SK-N-SH (cell line): ENCODE data around the gene MYH11. TPM values are rescaled to one million over a fixed set of nuclear protein-coding genes. Genes with fewer than 3 reads are reported as not detected.
"Not testable (repeated sequence)": the region's sequence is repeated elsewhere in the genome, so short reads cannot be mapped to it uniquely, and the experiment has no call there.

ENCODE experiments used
- CTCF ChIA-PET: fragments of 300-600, 350-600 bp; formaldehyde crosslinking; extraction: SDS; loops from one replicate; lab custom pipeline; 2021; lab: Yijun Ruan, JAX
- POLR2A ChIA-PET: fragments of 350-600 bp; sonication (Branson Sonifier 250); formaldehyde crosslinking; extraction: SDS; loops from one replicate; lab custom pipeline; 2020; ENCODE audit warnings: antibody characterized with exemption, inconsistent platforms; lab: Yijun Ruan, JAX
- DNase-seq: peaks from one replicate; pipeline ENCODE4 v3.0.0; 2012
- H2AFZ ChIP-seq: fragments of 200-600 bp; sonication (generic); 2 replicates; pipeline ENCODE4 v1.8.1; 2016; ENCODE audit warnings: antibody characterized with exemption, mild to moderate bottlenecking, low read depth
- H3F3A ChIP-seq: fragments of 200-600 bp; sonication (generic); replicated peaks from 2 replicates; pipeline ENCODE3; 2016; ENCODE audit warnings: antibody characterized with exemption, mild to moderate bottlenecking; ENCODE audit not compliant: insufficient read depth
- H3K27ac ChIP-seq, 2 experiments: fragments of 200-500 bp in 1 of 2; fragments of 200-600 bp in 1 of 2; sonication (Bioruptor generic) in 1 of 2; sonication (generic), shearing (Covaris generic) in 1 of 2; 2 replicates each; pipeline versions ENCODE4 v1.5.1 to v1.6.1; 2014 to 2016; ENCODE audit warnings: low read depth in 2 of 2, inconsistent platforms in 1 of 2, low read length in 1 of 2, mild to moderate bottlenecking in 1 of 2, mixed read lengths in 1 of 2
- H3K27me3 ChIP-seq: fragments of 200-600 bp; sonication (generic), shearing (Covaris generic); 2 replicates; pipeline ENCODE4 v1.6.1; 2016; ENCODE audit warnings: mixed run types; ENCODE audit not compliant: insufficient read depth
- H3K36me3 ChIP-seq, 2 experiments: fragments of 200-500 bp in 1 of 2; fragments of 200-600 bp in 1 of 2; sonication (Bioruptor generic) in 1 of 2; sonication (generic) in 1 of 2; replicated peaks in 1 of 2; 2 replicates each; pipeline versions ENCODE3 to v1.5.1; 2014 to 2016; ENCODE audit warnings: low read length in 1 of 2, mild to moderate bottlenecking in 1 of 2; ENCODE audit not compliant: insufficient read depth in 2 of 2, control insufficient read depth in 1 of 2
- H3K4me1 ChIP-seq, 2 experiments: fragments of 200-500 bp in 1 of 2; fragments of 200-600 bp in 1 of 2; sonication (Bioruptor generic) in 1 of 2; sonication (generic), shearing (Covaris generic) in 1 of 2; 2 replicates each; pipeline versions ENCODE4 v1.5.1 to v1.6.1; 2014 to 2016; ENCODE audit warnings: low read depth in 1 of 2, low read length in 1 of 2, mixed run types in 1 of 2; ENCODE audit not compliant: insufficient read depth in 2 of 2, control insufficient read depth in 1 of 2
- H3K4me2 ChIP-seq: fragments of 200-600 bp; sonication (generic), shearing (Covaris generic); 2 replicates; pipeline ENCODE4 v1.6.1; 2017; ENCODE audit warnings: mixed run types
- H3K4me3 ChIP-seq, 2 experiments: fragments of 200-500 bp in 1 of 2; fragments of 200-600 bp in 1 of 2; sonication (Bioruptor generic) in 1 of 2; sonication (generic), shearing (Covaris generic) in 1 of 2; 2 replicates each; pipeline versions ENCODE4 v1.5.1 to v1.8.1; 2014 to 2016; ENCODE audit warnings: low read depth in 2 of 2, inconsistent platforms in 1 of 2, low read length in 1 of 2, mild to moderate bottlenecking in 1 of 2, mixed read lengths in 1 of 2, moderate library complexity in 1 of 2
- H3K79me2 ChIP-seq: fragments of 200-600 bp; sonication (generic); 2 replicates; pipeline ENCODE4 v1.8.1; 2017; ENCODE audit warnings: mild to moderate bottlenecking; ENCODE audit not compliant: insufficient read depth
- H3K9ac ChIP-seq: fragments of 200-600 bp; sonication (generic); 2 replicates; pipeline ENCODE4 v1.6.1; 2017; ENCODE audit warnings: mixed run types
- H3K9me2 ChIP-seq: fragments of 200-600 bp; sonication (generic); 2 replicates; pipeline ENCODE4 v1.6.1; 2017; ENCODE audit warnings: mixed run types
- H3K9me3 ChIP-seq: fragments of 200-600 bp; sonication (generic); 2 replicates; pipeline ENCODE4 v1.6.1; 2017; ENCODE audit warnings: mixed run types, mild to moderate bottlenecking, moderate library complexity
- H4K20me1 ChIP-seq: fragments of 200-600 bp; sonication (generic); 2 replicates; pipeline ENCODE4 v1.6.1; 2017; ENCODE audit warnings: mild to moderate bottlenecking, mixed run types; ENCODE audit not compliant: insufficient read depth
- CHD2 ChIP-seq: fragments of 150-350 bp; IDR thresholded peaks from 2 replicates; pipeline ENCODE4 v1.6.1; 2018; ENCODE audit warnings: low read length; ENCODE audit not compliant: partially characterized antibody
- ELF1 ChIP-seq: IDR thresholded peaks from 2 replicates; pipeline ENCODE4 v1.4.0; 2012
- EP300 ChIP-seq, 2 experiments: IDR thresholded peaks; 2 replicates each; pipeline versions ENCODE4 v1.4.0 to v1.6.1; 2012; ENCODE audit warnings: borderline replicate concordance in 1 of 2, low read depth in 1 of 2, low read length in 1 of 2
- FOSL2 ChIP-seq: IDR thresholded peaks from 2 replicates; pipeline ENCODE4 v1.4.0; 2012; ENCODE audit warnings: low read depth, mild to moderate bottlenecking, moderate library complexity, borderline replicate concordance
- FOXJ3 ChIP-seq: sonication (generic); formaldehyde crosslinking; IDR thresholded peaks from 2 replicates; pipeline ENCODE4 v1.5.1; 2020; ENCODE audit warnings: mild to moderate bottlenecking, missing genetic modification reagents
- FOXM1 ChIP-seq: IDR thresholded peaks from 2 replicates; pipeline ENCODE4 v1.4.0; 2012; ENCODE audit warnings: low read depth, mild to moderate bottlenecking
- GABPA ChIP-seq: IDR thresholded peaks from 2 replicates; pipeline ENCODE4 v1.4.0; 2012; ENCODE audit warnings: low read depth, mild to moderate bottlenecking
- GATA2 ChIP-seq: sonication (generic); formaldehyde crosslinking; IDR thresholded peaks from 2 replicates; pipeline ENCODE4 v1.5.0; 2020; ENCODE audit warnings: mild to moderate bottlenecking, missing genetic modification reagents
- RCOR1 ChIP-seq: fragments of 150-350 bp; IDR thresholded peaks from 2 replicates; pipeline ENCODE4 v1.6.1; 2017; ENCODE audit warnings: antibody characterized with exemption, low read length
- RFX5 ChIP-seq: IDR thresholded peaks from 2 replicates; pipeline ENCODE4 v1.6.1; 2012; ENCODE audit warnings: mild to moderate bottlenecking, improper control_type of control experiment, low read length
- SMC3 ChIP-seq: IDR thresholded peaks from 2 replicates; pipeline ENCODE4 v1.6.1; 2012; ENCODE audit warnings: low read depth, low read length, improper control_type of control experiment
- WGBS: methylation state at CpG from one replicate; pipeline ENCODE4 v1.1.6; 2017; ENCODE audit warnings: low lambda C conversion rate; 5-methylcytosine and 5-hydroxymethylcytosine counted together
- polyA plus RNA-seq, 3 experiments: library from polyadenylated mRNA; depleted of rRNA; stranded (reverse); fragments of >200 nt; gene quantifications; 2 replicates each; pipeline ENCODE4 v1.2.3, GENCODE V29; 2012
- TF ChIP-seq, protein P1 (sequence below): fragments of 200-600 bp; sonication (generic); IDR thresholded peaks from 2 replicates; pipeline ENCODE4 v1.6.1; 2017; ENCODE audit warnings: antibody characterized with exemption, mild to moderate bottlenecking, moderate library complexity
- TF ChIP-seq, protein P2 (sequence below): fragments of 150-350 bp; IDR thresholded peaks from 2 replicates; pipeline ENCODE4 v1.6.1; 2017; ENCODE audit warnings: antibody characterized with exemption, low read length, low read depth, borderline replicate concordance
- TF ChIP-seq, protein P3 (sequence below): IDR thresholded peaks from 2 replicates; pipeline ENCODE4 v1.4.0; 2012; ENCODE audit warnings: low read depth
- TF ChIP-seq, protein P4 (sequence below): IDR thresholded peaks from 2 replicates; pipeline ENCODE4 v1.4.0; 2012; ENCODE audit warnings: low read depth, borderline replicate concordance

MYH11 gene
- polyA plus RNA-seq, 1 of the 3 experiments (the other 2 are of a cell fraction), result 0.02 TPM

DNA sequence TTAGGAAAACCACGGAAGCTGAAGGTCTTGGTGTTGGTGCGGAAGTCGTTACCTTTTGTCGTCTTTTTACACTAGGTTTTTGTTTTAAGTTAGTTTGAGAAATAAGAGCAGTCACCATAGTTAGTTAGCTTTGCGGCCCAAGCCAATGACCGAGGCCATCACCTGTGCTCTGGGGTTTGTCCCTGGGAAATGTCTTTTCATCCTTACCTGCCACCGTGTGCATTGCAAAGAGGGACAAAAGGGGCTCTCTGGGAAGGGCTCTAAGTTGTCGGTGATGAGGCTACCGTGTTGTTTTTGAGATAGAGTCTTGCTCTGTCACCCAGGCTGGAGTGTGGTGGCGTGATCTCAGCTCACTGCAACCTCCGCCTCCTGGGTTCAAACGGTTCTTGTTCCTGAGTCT lies 157.0 kb downstream of the MYH11 start (continued):
- TF ChIP-seq EP300 (IDR thresholded peaks at IDR 0.05; ENCODE audit: borderline replicate concordance in 1 of 2, low read depth in 1 of 2, low read length in 1 of 2) (no peak), RCOR1 (no peak)

DNA sequence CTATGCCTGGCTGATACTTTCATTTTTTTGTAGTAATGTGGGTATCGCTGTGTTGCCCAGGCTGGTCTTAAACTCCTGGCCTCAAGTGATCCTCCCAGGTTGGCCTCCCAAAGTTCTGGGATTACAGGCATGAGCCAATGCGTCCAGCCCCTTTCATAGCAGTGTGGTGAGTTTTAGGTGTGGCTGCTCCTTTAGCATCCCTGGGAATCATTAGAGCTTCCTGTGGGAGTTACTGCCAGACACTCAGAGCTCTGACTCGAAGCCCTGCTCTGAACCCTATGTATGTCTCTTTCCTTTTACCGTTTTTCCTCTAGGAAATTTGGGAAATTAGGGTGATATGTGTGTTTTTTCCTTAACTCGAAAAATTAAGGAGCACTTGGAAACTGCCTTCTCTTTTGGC lies 162.3 kb downstream of the MYH11 start:
- Histone ChIP-seq H3K27ac (no peak overlapping the region), H2AFZ (no peak overlapping the region), H3K27me3 (no peaks in the 10 kb centered on the region), H3K9ac (no peak overlapping the region), H3K79me2 (no peaks in the 10 kb centered on the region), H3K36me3 (peaks cover 13 to 63% of the 10 kb centered on the region in 2 experiments), H3K9me3 (no peaks in the 10 kb centered on the region), H3K4me3 (no peak overlapping the region), H3K4me1 (peaks cover 0 to 4% of the 10 kb centered on the region in 2 experiments; a peak in 1 of 4 replicates), H3F3A (peaks cover 5% of the 10 kb centered on the region), H3K4me2 (no peak overlapping the region), H3K9me2 (no peaks in the 10 kb centered on the region), H4K20me1 (no peaks in the 10 kb centered on the region)
- DNase-seq, result no peak
- POLR2A ChIA-PET, result no interaction called here
- WGBS, result 97% methylated on average over 5 of the region's 5 CpGs
- TF ChIP-seq ELF1 (no peak), FOXJ3 (CRISPR knock-in tag) (no peak), RFX5 (no peak), GATA2 (CRISPR knock-in tag) (no peak), FOXM1 (no peak), RCOR1 (no peak), GABPA (no peak), SMC3 (no peak), CHD2 (no peak), FOSL2 (no peak)
- TF ChIP-seq, protein P1, sequence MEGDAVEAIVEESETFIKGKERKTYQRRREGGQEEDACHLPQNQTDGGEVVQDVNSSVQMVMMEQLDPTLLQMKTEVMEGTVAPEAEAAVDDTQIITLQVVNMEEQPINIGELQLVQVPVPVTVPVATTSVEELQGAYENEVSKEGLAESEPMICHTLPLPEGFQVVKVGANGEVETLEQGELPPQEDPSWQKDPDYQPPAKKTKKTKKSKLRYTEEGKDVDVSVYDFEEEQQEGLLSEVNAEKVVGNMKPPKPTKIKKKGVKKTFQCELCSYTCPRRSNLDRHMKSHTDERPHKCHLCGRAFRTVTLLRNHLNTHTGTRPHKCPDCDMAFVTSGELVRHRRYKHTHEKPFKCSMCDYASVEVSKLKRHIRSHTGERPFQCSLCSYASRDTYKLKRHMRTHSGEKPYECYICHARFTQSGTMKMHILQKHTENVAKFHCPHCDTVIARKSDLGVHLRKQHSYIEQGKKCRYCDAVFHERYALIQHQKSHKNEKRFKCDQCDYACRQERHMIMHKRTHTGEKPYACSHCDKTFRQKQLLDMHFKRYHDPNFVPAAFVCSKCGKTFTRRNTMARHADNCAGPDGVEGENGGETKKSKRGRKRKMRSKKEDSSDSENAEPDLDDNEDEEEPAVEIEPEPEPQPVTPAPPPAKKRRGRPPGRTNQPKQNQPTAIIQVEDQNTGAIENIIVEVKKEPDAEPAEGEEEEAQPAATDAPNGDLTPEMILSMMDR, result no peak
- TF ChIP-seq, protein P2, sequence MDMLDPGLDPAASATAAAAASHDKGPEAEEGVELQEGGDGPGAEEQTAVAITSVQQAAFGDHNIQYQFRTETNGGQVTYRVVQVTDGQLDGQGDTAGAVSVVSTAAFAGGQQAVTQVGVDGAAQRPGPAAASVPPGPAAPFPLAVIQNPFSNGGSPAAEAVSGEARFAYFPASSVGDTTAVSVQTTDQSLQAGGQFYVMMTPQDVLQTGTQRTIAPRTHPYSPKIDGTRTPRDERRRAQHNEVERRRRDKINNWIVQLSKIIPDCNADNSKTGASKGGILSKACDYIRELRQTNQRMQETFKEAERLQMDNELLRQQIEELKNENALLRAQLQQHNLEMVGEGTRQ, result no peak
- TF ChIP-seq, protein P3, sequence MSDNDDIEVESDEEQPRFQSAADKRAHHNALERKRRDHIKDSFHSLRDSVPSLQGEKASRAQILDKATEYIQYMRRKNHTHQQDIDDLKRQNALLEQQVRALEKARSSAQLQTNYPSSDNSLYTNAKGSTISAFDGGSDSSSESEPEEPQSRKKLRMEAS, result no peak
- TF ChIP-seq, protein P4, sequence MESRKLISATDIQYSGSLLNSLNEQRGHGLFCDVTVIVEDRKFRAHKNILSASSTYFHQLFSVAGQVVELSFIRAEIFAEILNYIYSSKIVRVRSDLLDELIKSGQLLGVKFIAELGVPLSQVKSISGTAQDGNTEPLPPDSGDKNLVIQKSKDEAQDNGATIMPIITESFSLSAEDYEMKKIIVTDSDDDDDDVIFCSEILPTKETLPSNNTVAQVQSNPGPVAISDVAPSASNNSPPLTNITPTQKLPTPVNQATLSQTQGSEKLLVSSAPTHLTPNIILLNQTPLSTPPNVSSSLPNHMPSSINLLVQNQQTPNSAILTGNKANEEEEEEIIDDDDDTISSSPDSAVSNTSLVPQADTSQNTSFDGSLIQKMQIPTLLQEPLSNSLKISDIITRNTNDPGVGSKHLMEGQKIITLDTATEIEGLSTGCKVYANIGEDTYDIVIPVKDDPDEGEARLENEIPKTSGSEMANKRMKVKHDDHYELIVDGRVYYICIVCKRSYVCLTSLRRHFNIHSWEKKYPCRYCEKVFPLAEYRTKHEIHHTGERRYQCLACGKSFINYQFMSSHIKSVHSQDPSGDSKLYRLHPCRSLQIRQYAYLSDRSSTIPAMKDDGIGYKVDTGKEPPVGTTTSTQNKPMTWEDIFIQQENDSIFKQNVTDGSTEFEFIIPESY, result no peak
- CTCF ChIA-PET, result interaction anchor here (1.4 to 2.4 kb wide), 2 partner anchors 10 to 62 kb away, joined by 3 to 11 read pairs; no protein-coding TSS in a partner anchor

DNA sequence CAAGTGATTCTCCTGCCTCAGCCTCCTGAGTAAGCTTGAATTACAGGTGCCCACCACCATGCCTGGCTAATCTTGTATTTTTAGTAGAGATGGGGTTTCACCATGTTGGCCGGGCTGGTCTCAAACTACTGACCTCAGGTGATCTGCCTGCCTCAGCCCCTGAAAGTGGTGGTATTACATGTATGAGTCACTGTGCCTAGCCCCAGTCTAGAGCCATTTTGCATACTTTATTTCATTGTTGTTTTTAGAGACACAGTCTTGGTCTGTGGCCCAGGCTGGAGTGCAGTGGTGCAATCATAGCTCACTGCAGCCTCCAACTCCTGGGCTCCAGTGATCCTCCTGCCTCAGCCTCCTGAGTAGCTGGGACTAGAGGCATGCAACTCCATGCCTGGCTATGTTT lies 164.3 kb downstream of the MYH11 start:
- H3K79me2 ChIP-seq, H4K20me1 ChIP-seq, H3K9me3 ChIP-seq, H3F3A ChIP-seq, H3K9ac ChIP-seq, H3K9me2 ChIP-seq, DNase-seq, H3K4me2 ChIP-seq, H3K27me3 ChIP-seq, H3K27ac ChIP-seq, H3K4me1 ChIP-seq, H2AFZ ChIP-seq, H3K4me3 ChIP-seq: not testable (repeated sequence)
- CTCF ChIA-PET, result interaction anchor here (1.0 kb wide), 2 partner anchors 11 to 13 kb away, joined by 3 read pairs; no protein-coding TSS in a partner anchor
- peaks cover 12 to 61% of the 10 kb centered on the region in 2 experiments for H3K36me3 ChIP-seq
- 100% methylated on average over 1 of the region's 1 CpG for WGBS
- POLR2A ChIA-PET, result interaction anchor here (0.6 kb wide), 2 partner anchors 53 to 412 kb away, joined by 3 to 4 read pairs; no protein-coding TSS in a partner anchor
